Sigmoid colon (tissue), 7 donors: ENCODE data around the gene ARHGAP42. TPM values are rescaled to one million over a fixed set of nuclear protein-coding genes. Genes with fewer than 3 reads are reported as not detected.

Source experiments
- DNase-seq: peaks from one replicate; pipeline ENCODE4 v3.0.0-alpha.2; 2019
- H3K27ac ChIP-seq, 4 donors: fragments of 200-600 bp; sonication (generic); one replicate each; pipeline ENCODE4 v1.5.1; 2016 to 2019; ENCODE audit warnings: mild to moderate bottlenecking in 1 of 4
- H3K27me3 ChIP-seq, 3 donors: fragments of 200-600 bp; sonication (generic); one replicate each; pipeline ENCODE4 v1.5.1; 2019; ENCODE audit warnings: mild to moderate bottlenecking in 1 of 3
- H3K36me3 ChIP-seq, 4 donors: fragments of 200-600 bp; sonication (generic); one replicate each; pipeline ENCODE4 v1.5.1; 2016 to 2019
- H3K4me1 ChIP-seq, 4 donors: fragments of 200-600 bp; sonication (generic); one replicate each; pipeline ENCODE4 v1.5.1; 2017 to 2019
- H3K4me3 ChIP-seq, 4 donors: fragments of 200-600 bp; sonication (generic); one replicate each; pipeline ENCODE4 v1.5.1; 2017 to 2019; ENCODE audit warnings: mild to moderate bottlenecking in 2 of 4, moderate library complexity in 1 of 4
- H3K9me3 ChIP-seq, 4 donors: fragments of 200-600 bp in 3 of 4; sonication (generic) in 3 of 4; one replicate each; pipeline versions ENCODE4 v1.5.1 to v1.6.1; 2013 to 2019
- CTCF ChIP-seq, 4 experiments: fragments of 450-650 bp in 3 of 4; fragments of 200-600 bp in 1 of 4; IDR thresholded peaks; one replicate each; pipeline ENCODE4 v1.5.1; 2016 to 2019; ENCODE audit warnings: antibody characterized with exemption in 4 of 4, mild to moderate bottlenecking in 3 of 4, moderate library complexity in 2 of 4
- EP300 ChIP-seq, 4 donors: sonication (generic); formaldehyde crosslinking; IDR thresholded peaks; one replicate each; pipeline ENCODE4 v1.6.1; 2017; ENCODE audit warnings: antibody characterized with exemption in 4 of 4
- POLR2A ChIP-seq, 2 donors: fragments of 450-650 bp; IDR thresholded peaks; one replicate each; pipeline ENCODE4 v1.6.1; 2016; ENCODE audit warnings: antibody characterized with exemption in 2 of 2, mild to moderate bottlenecking in 2 of 2, moderate library complexity in 2 of 2
- POLR2AphosphoS5 ChIP-seq, 4 donors: sonication (generic); formaldehyde crosslinking; IDR thresholded peaks; one replicate each; pipeline ENCODE4 v1.6.1; 2017; ENCODE audit warnings: antibody characterized with exemption in 4 of 4
- WGBS, 2 donors: extraction: QIAGEN DNeasy Blood & Tissue Kit; methylation state at CpG; one replicate each; pipeline ENCODE4 v1.1.7; 2013; 5-methylcytosine and 5-hydroxymethylcytosine counted together
- intact Hi-C: fragments of 100-400 bp; cut with DNase I; formaldehyde crosslinking; loops from one replicate; pipeline ENCODE4 v1.15.1; 2023
- polyA plus RNA-seq, 3 donors: library from polyadenylated mRNA; stranded (reverse); fragments of 200-250 nt; gene quantifications; one replicate each; pipeline ENCODE4 v1.2.3, GENCODE V29; 2013
- total RNA-seq, 4 donors: library from RNA; depleted of rRNA; stranded (reverse); fragments of >200 nt; gene quantifications; one replicate each; pipeline ENCODE4 v1.1.0, GENCODE V29; 2016
- donor health status: healthy with polysubstance abuse.
- donor health status: Bipolar disorder and iron deficiency.
- donor health status: healthy.

Gene ARHGAP42
- total and polyA plus RNA-seq, 7 donors = 4.2 to 16.9 (median 6.4) TPM

GRCh38 chr11:100788561-100789295, 101.6 kb downstream of the ARHGAP42 start:
- 30 to 88% methylated on average over 1 of the region's 1 CpG for WGBS, 2 donors
- H3K36me3 ChIP-seq = no peaks in the 10 kb centered on the region
- no peaks in the 10 kb centered on the region for H3K9me3 ChIP-seq
- peaks cover 0 to 28% (median 8%) of the 10 kb centered on the region in 4 donors for H3K4me1 ChIP-seq
- TF ChIP-seq EP300 (IDR thresholded peaks at IDR 0.05) = no peak
- no peak for TF ChIP-seq POLR2A (IDR thresholded peaks at IDR 0.05)
- no peak for TF ChIP-seq CTCF (IDR thresholded peaks at IDR 0.05)
- TF ChIP-seq POLR2AphosphoS5 (IDR thresholded peaks at IDR 0.05) = no peak
- intact Hi-C loops = no loop called here
- DNase-seq = no peak
- H3K27ac ChIP-seq = no peak overlapping the region
- no peaks in the 10 kb centered on the region for H3K27me3 ChIP-seq
- H3K4me3 ChIP-seq = no peak overlapping the region

- WGBS, 2 donors = 48 to 89% methylated on average over 6 of the region's 6 CpGs
- H3K27ac ChIP-seq = no peak overlapping the region
- H3K36me3 ChIP-seq = no peaks in the 10 kb centered on the region
- peaks cover 0 to 28% (median 8%) of the 10 kb centered on the region in 4 donors for H3K4me1 ChIP-seq
- H3K27me3 ChIP-seq = no peaks in the 10 kb centered on the region
- no peak overlapping the region for H3K4me3 ChIP-seq
- intact Hi-C loops = no loop called here
- DNase-seq = peak; percentile 65
- no peaks in the 10 kb centered on the region for H3K9me3 ChIP-seq
- TF ChIP-seq EP300 (IDR thresholded peaks at IDR 0.05) (no peak), POLR2AphosphoS5 (IDR thresholded peaks at IDR 0.05) (peak in 1 of 4 donors; percentile 44), CTCF (IDR thresholded peaks at IDR 0.05) (no peak)
These were observed 102.4 kb downstream of the ARHGAP42 start for GRCh38 chr11:100789500-100789899.

GRCh38 chr11:100790073-100790472, 103.0 kb downstream of the ARHGAP42 start:
- TF ChIP-seq CTCF (IDR thresholded peaks at IDR 0.05) = no peak
- no peak for TF ChIP-seq POLR2A (IDR thresholded peaks at IDR 0.05)
- TF ChIP-seq POLR2AphosphoS5 (IDR thresholded peaks at IDR 0.05) = no peak
- no peak for TF ChIP-seq EP300 (IDR thresholded peaks at IDR 0.05)
- no peaks in the 10 kb centered on the region for H3K9me3 ChIP-seq
- H3K4me3 ChIP-seq = no peak overlapping the region
- WGBS, 2 donors = 47 to 62% methylated on average over 2 of the region's 2 CpGs
- intact Hi-C loops = no loop called here
- no peaks in the 10 kb centered on the region for H3K27me3 ChIP-seq
- H3K4me1 ChIP-seq = peaks cover 0 to 28% (median 8%) of the 10 kb centered on the region in 4 donors
- no peak for DNase-seq
- no peak overlapping the region for H3K27ac ChIP-seq
- no peaks in the 10 kb centered on the region for H3K36me3 ChIP-seq

GRCh38 chr11:100791103-100791502, 104.0 kb downstream of the ARHGAP42 start:
- Histone ChIP-seq H3K27ac (no peak overlapping the region), H3K4me1 (peaks cover 0 to 22% (median 8%) of the 10 kb centered on the region in 4 donors), H3K36me3 (peaks cover 0 to 3% (median 0%) of the 10 kb centered on the region in 4 donors), H3K4me3 (no peak overlapping the region), H3K27me3 (no peaks in the 10 kb centered on the region), H3K9me3 (no peaks in the 10 kb centered on the region)
- no peak for DNase-seq
- TF ChIP-seq POLR2AphosphoS5 (IDR thresholded peaks at IDR 0.05) = no peak
- no peak for TF ChIP-seq EP300 (IDR thresholded peaks at IDR 0.05)
- TF ChIP-seq CTCF (IDR thresholded peaks at IDR 0.05) = no peak
- no peak for TF ChIP-seq POLR2A (IDR thresholded peaks at IDR 0.05)
- intact Hi-C loops = no loop called here
